NCI-H2171 (cell line): ENCODE data around the gene PRKAR2B.
A peak's percentile ranks its signal among the peaks of the same experiment; 100 is the strongest.

ENCODE experiments used
- DNase-seq: peaks from one replicate; lab custom pipeline; 2025; lab: John Stamatoyannopoulos, UW

PRKAR2B gene

DNA sequence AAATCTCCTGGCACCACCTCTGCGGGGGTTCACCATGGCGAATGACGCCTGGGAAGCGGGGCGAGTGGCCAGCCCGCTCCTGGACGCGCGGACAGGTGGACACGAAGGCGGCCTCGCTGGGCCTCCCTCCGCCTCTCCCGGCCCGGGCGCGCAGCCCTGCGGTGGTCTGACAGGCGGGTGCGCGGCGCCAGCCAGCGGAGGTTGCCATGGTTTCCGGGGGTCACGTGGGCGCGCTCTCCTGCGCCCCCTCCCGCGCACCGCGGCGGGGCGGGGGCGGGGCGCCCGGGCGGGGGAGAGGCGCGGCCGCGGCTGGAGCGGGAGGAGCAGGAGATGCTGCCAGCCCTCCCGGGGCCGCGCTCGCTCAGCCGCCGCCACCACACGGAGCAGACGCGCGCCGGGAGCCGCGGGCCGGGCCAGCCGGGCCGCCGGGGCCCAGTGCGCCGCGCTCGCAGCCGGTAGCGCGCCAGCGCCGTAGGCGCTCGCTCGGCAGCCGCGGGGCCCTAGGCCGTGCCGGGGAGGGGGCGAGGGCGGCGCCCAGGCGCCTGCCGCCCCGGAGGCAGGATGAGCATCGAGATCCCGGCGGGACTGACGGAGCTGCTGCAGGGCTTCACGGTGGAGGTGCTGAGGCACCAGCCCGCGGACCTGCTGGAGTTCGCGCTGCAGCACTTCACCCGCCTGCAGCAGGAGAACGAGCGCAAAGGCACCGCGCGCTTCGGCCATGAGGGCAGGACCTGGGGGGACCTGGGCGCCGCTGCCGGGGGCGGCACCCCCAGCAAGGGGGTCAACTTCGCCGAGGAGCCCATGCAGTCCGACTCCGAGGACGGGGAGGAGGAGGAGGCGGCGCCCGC lies at the start of gene PRKAR2B:
TSS of gene PRKAR2B (plus strand) at position 359 of the 848 bp plus-strand sequence. CDS start at position 562, 203 bp downstream.
- DNase-seq, result peak; percentile 86

DNA sequence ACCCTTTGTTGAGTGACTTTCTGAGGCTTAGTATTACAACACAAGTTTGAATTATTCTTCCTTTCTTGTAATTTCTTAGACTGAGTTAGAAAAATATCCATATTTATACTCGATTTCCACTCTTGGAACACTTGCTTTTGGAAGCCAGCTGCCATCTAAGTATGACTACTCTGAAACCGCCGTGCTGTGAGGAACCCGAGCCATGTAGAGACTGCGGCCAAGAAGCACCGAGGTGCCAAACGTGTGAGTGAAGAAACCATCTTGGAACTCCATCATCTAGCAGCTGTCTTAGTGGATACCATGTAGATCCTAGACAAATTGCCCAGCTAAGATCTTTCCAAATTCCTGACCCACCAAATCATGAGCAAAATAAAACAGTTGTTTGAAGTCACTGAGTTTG lies 49.7 kb upstream of the PRKAR2B start:
- no peak for DNase-seq

DNA sequence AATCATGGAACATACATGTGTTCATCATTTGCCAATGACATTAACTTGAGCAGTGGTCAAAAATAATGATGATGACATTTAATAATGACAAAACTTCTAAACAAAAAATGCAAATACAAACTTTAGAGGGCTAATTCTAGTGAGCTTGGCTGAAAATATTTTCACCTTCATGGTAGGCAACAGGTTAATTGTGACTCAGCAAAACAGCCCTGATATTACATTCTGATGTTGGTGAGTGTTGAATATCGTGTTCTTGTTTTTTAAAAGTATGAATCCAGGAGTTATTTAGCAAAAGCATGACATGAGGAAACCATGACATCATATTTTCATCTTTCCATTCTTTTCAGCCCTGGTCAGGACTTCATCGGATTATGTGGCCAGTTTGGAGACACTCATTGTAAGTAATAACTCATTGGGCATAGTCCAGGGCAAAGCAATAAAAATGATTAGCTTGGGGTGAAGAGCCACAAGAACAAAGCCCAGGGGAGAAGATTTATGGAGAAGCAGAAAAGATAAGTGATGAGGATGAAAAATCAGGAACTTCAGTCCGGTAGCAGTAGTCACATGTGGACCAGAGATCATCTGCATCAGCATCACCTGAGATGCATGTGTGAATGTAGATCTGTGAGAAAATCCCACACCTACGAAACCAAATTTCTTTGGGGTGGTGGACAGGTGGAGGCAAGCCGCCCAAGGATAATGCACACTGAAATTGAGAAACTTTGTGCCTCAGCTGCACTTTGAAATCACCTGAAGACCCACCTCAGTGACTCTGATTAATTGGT lies 46.8 kb upstream of the PRKAR2B start:
- DNase-seq, result no peak

DNA sequence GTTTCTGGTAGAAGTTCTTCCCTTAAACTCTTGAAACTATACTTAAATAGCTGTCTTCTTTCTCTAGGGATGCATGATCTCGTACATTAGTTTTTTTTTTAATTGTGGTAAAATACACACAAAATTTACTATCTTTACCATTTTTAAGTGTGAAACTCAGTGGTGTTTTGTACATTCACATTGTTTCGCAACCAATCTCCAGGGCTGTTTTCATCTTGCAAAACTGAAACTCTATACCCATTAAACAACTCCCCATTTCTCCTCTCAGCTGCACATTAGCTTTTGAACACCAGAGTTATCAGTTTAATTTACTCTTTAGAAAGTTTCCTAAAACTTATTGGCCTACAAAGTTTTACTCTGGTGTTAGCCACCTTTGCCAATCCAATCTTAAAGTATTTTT lies 45.5 kb upstream of the PRKAR2B start:
- no peak for DNase-seq

DNA sequence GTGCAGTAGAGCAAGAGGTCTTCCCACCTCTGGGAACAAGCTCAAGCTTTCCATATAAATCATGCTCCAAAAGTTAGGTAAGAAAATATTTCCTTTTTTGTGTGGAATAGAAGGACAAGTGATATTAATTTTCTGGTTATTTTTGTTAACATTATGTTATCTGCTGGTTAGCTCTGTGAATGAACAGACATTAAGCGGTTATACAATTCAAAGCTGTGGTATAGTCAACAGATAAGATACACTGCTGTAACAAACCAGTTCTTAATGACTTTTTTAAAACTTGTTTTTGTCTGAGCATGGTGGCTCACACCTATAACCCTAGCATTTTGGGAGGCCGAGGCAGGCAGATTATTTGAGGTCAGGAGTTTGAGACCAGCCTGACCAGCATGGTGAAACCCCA lies 43.0 kb upstream of the PRKAR2B start:
- no peak for DNase-seq

DNA sequence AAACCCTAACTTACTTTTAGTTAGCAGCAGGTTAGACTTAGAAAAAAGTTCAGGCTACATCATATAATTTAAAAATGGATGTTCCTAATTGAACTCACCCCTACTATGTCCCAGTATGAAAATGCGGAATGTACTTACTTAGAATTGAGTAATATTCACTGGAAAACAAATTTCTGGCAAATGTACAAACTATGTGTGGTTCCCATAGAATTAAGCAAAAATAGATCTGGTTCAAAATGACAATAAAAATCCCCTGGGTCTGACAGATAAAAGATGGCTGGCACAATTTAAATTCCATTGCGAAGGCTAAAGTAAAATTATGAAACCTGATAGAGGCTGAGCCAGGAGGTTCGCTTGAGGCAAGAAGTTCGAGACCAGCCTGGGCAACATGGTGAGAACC lies 42.4 kb upstream of the PRKAR2B start:
- DNase-seq, result no peak

DNA sequence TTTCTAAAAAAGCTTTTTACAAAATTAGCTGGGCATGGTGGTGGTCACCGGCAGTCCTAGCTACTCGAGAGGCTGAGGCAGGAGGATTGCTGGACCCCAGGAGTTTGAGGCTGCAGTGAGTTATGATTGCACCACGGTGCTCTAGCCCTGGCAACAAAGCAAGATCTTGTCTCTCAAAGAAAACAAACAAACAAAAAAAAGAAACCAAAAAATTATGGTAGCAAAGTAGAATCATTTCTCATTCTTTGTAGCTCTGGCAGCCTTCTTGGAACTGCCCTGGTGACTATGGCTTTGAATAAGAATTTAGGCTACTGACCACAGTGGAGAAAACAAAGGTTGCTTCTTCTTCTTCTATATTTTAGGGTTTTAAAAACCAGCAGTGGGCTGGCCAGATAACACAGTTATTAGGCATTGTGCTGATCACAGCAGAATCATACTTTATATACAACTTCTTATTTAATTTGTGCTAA lies 41.9 kb upstream of the PRKAR2B start:
- no peak for DNase-seq

DNA sequence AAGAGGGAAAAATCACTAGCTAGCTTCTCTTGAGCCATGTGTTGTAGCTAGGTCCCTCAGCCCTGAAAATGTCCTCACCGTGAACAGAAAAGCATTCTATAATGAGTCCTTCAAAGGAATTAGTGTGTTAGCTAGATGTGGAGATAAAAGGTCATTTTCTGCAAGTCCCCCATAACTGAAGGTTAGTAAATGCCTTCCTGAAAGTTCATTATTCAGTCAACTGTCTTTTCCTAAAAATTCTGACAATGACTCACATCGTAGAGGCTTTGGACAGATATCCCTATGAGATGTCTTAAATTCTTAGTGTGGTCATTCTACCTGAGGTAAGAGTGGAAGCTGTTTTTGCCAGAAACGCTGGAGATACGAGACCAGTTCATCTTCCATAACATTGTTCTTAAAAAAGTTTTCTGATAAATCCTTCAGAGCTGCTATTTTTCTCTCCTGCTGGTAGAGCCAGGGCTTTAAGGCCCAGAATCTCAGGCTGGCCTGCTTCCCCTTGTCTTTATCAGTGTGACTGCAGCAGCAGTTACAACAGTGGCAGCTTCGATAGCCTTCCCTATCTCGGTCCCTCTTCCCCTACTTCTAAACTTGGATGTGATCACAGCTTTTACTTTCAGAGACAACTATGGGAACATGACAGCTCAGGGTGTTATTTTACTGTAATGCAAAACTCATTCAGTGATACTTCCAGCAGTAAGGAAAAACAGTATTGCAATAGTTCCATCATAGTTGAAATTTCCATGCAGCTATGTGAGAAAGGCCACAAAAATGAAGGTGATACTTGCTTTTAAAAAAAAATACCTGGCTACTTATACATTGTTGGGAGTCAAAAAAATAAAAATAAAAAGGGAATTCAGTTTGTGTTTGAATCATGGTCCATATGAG lies 37.3 kb upstream of the PRKAR2B start:
- DNase-seq, result no peak

DNA sequence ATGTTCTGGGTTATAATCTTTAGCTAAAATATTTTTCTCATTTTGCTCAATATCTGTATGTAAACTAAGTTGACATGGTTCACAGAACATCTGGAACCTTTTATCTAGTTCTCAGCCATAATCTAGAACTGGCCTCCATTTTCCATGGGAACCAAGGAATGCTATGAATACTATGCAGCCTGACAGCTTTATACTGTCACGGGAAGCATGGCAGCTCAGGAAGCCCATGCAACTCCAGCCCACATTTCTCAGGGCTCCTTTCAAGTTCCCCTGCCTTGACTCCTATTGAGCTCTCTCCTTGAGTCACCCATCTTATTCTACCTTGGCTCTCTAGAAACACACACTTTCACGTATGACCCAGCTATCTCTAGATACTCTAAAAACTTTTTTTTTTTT lies 36.6 kb upstream of the PRKAR2B start:
- DNase-seq, result no peak

DNA sequence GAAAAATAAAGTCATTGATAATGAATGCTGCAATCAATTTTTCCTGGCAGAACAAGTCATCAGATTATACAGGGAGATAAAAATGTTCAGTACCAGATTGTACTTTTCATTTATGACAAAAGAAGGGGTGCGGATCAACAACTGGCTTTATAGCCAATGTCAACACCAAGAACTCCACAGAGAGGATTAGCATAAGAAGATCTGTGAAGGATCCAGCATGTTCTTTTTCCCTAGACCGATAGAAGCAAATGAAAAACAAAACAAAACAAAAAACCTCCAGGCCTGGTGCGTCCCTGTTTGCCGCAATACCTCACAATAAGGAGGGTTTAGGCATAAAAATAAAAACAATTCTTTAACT lies 34.7 kb upstream of the PRKAR2B start:
- no peak for DNase-seq

DNA sequence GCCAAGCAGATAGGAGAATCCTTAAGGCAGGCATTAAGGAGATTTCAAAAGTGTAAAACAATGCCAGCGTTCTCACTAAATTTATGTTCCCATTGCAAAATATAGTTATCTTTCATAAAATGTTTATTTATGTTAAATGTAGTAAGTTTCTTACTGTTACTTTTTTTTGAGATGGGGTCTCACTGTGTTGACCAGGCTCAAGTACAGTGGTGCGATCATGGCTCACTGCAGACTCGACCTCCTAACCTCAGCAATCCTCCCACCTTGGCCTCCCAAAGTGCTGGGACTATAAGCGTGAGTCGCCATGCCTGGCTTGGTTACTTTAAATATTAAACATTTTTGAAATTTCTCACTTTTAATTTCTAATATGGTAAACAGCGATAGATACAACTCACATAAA lies 31.8 kb upstream of the PRKAR2B start:
- no peak for DNase-seq

DNA sequence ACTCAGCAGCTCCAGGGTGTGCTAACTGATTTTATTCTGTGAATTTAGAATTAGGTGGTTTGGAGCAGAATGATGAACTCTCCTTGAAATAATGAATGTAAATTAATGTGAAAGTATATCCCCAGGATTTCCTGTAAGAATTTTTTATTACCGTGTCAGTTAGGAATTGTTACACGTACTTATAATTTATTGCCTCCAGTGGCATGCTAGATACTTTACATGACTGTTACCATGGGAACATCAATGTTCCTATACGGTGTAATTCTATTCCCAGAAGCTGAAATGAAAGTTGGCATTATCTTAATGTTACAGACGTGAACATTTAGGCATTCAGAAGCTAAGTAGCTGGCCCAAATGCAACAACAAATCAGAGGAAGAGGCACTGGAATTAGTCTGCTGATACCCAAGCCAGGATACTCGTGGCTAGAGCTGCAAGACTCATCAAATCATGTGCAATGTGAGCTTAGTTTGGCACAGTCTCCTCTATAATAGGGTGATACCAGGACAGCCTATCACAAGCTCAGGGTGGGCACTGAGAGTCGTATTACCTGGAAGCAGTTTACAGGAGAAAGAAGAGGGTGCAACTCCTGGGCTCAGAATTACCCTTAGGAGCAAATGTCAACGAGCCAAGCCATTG lies 30.0 kb upstream of the PRKAR2B start:
- DNase-seq, result no peak

DNA sequence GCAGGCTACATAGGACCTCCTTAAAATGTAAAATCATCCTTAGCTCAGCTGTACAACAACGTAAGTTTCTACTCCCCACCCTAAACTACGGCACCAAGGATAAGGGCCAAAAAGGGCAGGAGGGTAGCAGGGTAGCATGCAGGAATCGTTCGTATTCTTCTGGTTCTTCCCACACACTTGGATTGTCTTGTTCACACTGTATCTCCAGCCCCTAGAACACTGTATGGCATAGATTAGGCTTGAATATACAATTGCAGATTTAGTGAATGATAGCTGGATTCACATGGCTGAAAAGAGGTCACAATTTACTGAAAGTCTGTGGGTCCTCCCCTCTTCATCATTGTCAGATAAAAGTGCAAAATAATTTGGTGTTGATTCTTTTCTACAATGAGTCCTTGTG lies 28.2 kb upstream of the PRKAR2B start:
- no peak for DNase-seq

DNA sequence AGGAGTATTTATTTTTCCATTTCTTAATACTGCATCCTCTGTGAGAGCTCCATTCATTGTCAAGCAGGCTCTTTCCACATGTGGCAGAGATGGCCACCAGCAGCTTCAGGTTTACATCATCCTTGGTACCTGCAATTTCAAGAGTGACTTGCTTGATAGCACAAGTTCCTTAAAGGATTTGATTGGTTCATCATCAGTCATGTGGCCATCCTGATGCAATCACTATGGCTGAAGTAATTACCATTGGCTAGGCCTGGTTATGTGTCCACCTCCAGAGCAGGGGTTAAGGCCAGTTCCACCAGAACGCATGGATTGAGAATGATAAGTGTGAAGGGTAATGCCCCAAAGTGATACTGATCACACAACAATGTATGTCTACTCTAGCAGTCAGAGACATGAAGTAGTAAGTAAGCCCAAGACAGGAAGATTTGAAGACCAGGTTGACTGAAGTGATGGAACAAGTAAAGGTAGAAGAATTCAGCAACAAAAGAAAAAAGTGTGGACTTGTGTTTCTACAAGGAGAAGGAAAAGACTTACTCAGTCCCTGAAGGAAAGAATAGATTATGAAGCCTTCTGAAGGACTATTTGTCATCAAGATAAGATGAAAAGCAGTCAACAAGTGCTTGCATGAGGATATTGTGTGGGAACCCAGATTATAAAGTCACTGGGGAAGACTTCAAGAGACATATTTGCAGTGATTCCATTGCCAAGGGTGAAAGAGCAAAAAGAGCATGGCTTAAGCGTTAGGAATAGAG lies 26.4 kb upstream of the PRKAR2B start:
- DNase-seq, result no peak

DNA sequence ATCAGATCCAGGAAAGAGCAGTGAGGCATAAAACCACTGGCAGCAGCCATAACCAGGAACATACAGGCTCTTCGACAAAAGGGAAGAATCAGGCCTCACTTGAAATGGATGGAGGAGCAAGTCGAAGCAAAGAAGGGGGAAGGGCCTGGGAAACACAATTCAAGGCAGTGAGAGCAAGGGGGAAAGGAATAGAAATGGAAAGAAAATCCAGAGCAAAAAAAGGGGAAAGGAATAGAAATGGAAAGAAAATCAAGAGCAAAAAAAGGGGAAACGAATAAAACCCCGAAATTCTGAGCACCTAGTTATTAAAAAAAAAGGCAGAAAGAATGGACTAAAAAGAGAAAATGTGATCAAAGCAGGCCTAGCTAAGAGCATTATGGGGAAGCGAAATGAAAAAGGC lies 24.1 kb upstream of the PRKAR2B start:
- DNase-seq, result no peak

DNA sequence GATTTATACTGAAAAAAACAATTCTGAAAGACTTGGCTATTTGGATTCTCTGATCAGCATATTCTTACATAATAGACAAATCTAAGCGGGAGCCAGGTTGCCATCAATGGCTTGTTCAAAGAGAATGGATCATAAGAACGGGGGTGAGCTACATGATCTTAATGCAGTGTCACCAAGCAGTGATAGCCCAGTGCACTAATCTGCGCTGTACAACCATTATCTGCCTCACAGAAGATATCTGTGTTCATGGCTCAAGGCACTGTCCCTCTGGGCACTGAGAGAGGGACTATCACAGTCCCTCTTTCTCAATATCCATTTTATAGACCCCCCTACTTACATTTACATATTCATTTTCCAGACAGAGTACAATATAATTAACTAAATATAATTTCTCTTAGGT lies 22.9 kb upstream of the PRKAR2B start:
- DNase-seq, result no peak

DNA sequence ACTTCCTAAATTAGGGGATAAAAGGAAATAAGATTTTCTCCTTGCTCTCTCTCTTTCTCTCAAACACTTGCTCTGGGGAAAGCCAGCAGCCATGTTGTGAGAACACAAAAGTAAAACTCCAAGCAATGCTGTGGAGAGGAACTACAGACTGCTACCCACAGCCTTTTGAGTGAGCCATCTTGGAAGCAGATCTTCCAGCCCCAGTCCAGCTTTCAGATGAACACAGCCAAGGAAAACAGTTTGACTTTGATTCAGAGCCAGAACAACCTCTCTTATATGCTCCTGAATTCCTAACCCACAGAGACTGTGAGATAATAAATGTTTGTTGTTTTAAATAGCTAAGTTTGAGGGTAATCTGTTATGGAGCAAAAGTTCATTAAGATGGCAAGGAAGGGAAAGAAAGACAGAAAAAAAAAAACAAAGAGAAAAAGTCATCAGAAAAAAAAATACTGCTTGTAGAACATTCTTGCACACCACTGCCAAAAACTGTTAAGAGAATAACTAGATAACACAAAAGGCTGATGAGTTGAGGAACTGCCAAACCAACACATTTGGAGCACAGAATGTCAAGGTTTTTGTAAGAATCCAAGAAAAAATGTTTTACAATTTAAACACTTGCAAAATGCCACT lies 20.9 kb upstream of the PRKAR2B start:
- no peak for DNase-seq

DNA sequence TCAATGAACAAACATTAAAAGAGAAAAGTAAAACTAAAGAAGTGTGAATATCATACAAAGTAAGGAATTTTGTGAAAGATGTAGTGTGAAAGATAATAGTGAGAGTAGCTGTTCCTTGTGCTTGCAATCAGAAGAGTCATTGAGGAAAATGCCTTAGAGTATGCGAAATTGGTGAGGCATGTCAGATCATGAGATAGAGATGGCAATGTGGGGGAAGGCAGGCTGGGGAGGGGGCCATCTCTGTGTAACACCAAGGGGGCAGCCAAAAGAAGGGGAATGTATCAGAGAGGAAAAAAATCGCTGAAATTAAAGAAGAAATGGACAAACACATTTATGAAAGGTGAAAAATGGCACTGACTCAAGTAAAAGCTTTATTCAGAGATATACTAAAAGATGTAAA lies 19.6 kb upstream of the PRKAR2B start:
- no peak for DNase-seq

DNA sequence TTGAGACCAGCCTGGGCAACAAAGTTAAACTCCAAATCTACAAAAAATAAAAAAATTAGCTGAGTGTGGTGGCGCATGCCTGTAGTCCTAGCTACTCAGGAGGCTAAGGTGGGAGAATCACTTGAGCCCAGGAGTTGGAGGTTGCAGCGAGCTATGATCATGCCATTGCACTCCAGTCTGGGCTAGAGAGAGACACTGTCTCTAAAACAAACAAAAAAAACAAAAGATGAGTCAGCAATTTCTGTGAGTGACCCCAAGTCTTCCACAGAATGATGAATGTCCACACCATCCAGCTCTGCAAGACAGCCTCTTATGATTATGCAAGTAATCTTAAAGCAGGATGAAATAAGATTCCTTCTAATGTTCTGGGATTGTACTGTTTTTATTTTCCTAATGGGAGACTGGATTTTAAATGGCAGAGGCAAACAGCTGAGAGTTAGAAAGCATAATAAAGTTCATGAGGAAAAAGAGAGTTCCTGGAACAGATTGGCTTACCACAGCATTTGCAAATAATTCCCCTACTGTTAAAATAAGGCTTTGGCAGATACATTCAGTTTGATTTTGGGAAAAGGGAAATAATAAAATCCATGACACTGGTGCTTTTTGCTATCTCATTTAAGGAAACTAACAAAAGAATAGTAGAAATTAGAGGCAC lies 18.9 kb upstream of the PRKAR2B start:
- DNase-seq, result no peak

DNA sequence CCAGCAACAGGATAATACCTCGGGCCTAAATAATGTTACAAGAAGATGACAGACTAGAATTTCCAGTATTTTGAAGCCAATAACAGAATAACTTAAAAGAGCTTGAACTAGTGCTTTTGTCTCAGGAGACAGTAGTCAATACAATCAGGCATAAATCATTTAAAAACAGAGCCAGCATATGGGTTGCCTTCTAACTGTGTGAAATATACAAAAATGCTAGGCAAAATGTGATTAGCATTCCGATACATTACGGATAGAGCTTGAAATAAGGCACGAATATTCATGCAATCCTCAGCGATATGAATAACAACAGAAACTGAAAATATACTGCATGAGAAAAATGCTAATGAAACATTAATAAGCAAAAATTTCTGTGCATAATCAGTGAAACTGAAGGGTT lies 18.3 kb upstream of the PRKAR2B start:
- DNase-seq, result no peak
